Measurements from ENCODE around the gene PPIP5K2. TPM values are rescaled to one million over a fixed set of nuclear protein-coding genes. Genes with fewer than 3 reads are reported as not detected.
A peak's percentile ranks its signal among the peaks of the same experiment; 100 is the strongest.
"Not testable (repeated sequence)": the region's sequence is repeated elsewhere in the genome, so short reads cannot be mapped to it uniquely, and the experiment has no call there.

The PPIP5K2 gene
- total RNA-seq, 1 experiment from 2014 or later: 75.6 TPM

GRCh38 chr5:103135461-103135860 is 15.4 kb downstream of the PPIP5K2 start:
- no TSS peak for BruUV-seq (replicated peaks)
- ChIA-PET POLR2A (ENCODE audit: low non-redundant PET) (no interaction called here), CTCF (no interaction called here)

GRCh38 chr5:103138202-103138690 is 18.1 kb downstream of the PPIP5K2 start:
- POLR2A ChIA-PET (ENCODE audit: low non-redundant PET): no interaction called here
- no peaks in the 10 kb centered on the region for H3K4me1 ChIP-seq (ENCODE audit: insufficient read depth, low read length, poor library complexity, severe bottlenecking)
- no peak for TF ChIP-seq EZH2 (IDR thresholded peaks at IDR 0.05; ENCODE audit: borderline replicate concordance, low read depth, low read length, poor library complexity, severe bottlenecking)
- no peak for TF ChIP-seq CTCF (conservative IDR thresholded peaks at IDR 0.05; ENCODE audit: low read depth, low read length)
- CTCF ChIA-PET: interaction anchor here (0.7 to 1.4 kb wide), 2 partner anchors 272 to 457 kb away, joined by 3 to 4 read pairs; no protein-coding TSS in a partner anchor
- H3K36me3 ChIP-seq (ENCODE audit: insufficient read depth, low read length, poor library complexity, severe bottlenecking): peaks cover 8% of the 10 kb centered on the region
- no peaks in the 10 kb centered on the region for H3K9me3 ChIP-seq (ENCODE audit: low read depth, low read length, poor library complexity, severe bottlenecking)
- BruUV-seq (replicated peaks): no TSS peak
- no peaks in the 10 kb centered on the region for H3K27me3 ChIP-seq (replicated peaks; ENCODE audit: insufficient read depth, low read depth, low read length, poor library complexity)
- H3K4me3 ChIP-seq (ENCODE audit: low read depth, low read length, poor library complexity, severe bottlenecking): no peak overlapping the region
- intact Hi-C loops (cut with micrococcal nuclease; ENCODE audit: unreplicated experiment): loop anchor here (2.0 to 10.0 kb wide), 4 partner anchors 96 to 601 kb away; no protein-coding TSS in a partner anchor
- no peak for DNase-seq (ENCODE audit: low spot score)
- no peak overlapping the region for H3K27ac ChIP-seq (ENCODE audit: low read depth, low read length, poor library complexity, severe bottlenecking)

More at GRCh38 chr5:103135461-103135860, 15.4 kb downstream of the PPIP5K2 start:
- intact Hi-C loops (cut with micrococcal nuclease; ENCODE audit: unreplicated experiment): loop anchor here (5.0 to 10.0 kb wide), 3 partner anchors 93 to 351 kb away; no protein-coding TSS in a partner anchor
- H3K9me3 ChIP-seq (ENCODE audit: low read depth, low read length, poor library complexity, severe bottlenecking): no peaks in the 10 kb centered on the region
- no peak for DNase-seq (ENCODE audit: low spot score)
- no peak overlapping the region for H3K27ac ChIP-seq (ENCODE audit: low read depth, low read length, poor library complexity, severe bottlenecking)
- peaks cover 8% of the 10 kb centered on the region for H3K36me3 ChIP-seq (ENCODE audit: insufficient read depth, low read length, poor library complexity, severe bottlenecking)
- no peaks in the 10 kb centered on the region for H3K4me1 ChIP-seq (ENCODE audit: insufficient read depth, low read length, poor library complexity, severe bottlenecking)
- no peaks in the 10 kb centered on the region for H3K27me3 ChIP-seq (replicated peaks; ENCODE audit: insufficient read depth, low read depth, low read length, poor library complexity)
- no peak overlapping the region for H3K4me3 ChIP-seq (ENCODE audit: low read depth, low read length, poor library complexity, severe bottlenecking)
- no peak for TF ChIP-seq EZH2 (IDR thresholded peaks at IDR 0.05; ENCODE audit: borderline replicate concordance, low read depth, low read length, poor library complexity, severe bottlenecking)
- no peak for TF ChIP-seq CTCF (conservative IDR thresholded peaks at IDR 0.05; ENCODE audit: low read depth, low read length)

GRCh38 chr5:103139264-103139865 is 19.3 kb downstream of the PPIP5K2 start:
- TF ChIP-seq EZH2 (IDR thresholded peaks at IDR 0.05; ENCODE audit: borderline replicate concordance, low read depth, low read length, poor library complexity, severe bottlenecking) (no peak), CTCF (conservative IDR thresholded peaks at IDR 0.05; ENCODE audit: low read depth, low read length) (peak; percentile 96)
- peaks cover 8% of the 10 kb centered on the region for H3K36me3 ChIP-seq (ENCODE audit: insufficient read depth, low read length, poor library complexity, severe bottlenecking)
- H3K4me3 ChIP-seq (ENCODE audit: low read depth, low read length, poor library complexity, severe bottlenecking): no peak overlapping the region
- H3K4me1 ChIP-seq (ENCODE audit: insufficient read depth, low read length, poor library complexity, severe bottlenecking): no peaks in the 10 kb centered on the region
- intact Hi-C loops (cut with micrococcal nuclease; ENCODE audit: unreplicated experiment): loop anchor here (1.0 to 10.0 kb wide), 5 partner anchors 97 to 603 kb away; no protein-coding TSS in a partner anchor
- H3K27ac ChIP-seq (ENCODE audit: low read depth, low read length, poor library complexity, severe bottlenecking): no peak overlapping the region
- DNase-seq (ENCODE audit: low spot score): peak; percentile 82
- no peaks in the 10 kb centered on the region for H3K27me3 ChIP-seq (replicated peaks; ENCODE audit: insufficient read depth, low read depth, low read length, poor library complexity)
- ChIA-PET POLR2A (ENCODE audit: low non-redundant PET) (no interaction called here), CTCF (interaction anchor here (0.5 to 1.4 kb wide), 3 partner anchors 273 to 458 kb away, joined by 3 to 4 read pairs (median 3); no protein-coding TSS in a partner anchor)
- no TSS peak for BruUV-seq (replicated peaks)
- no peaks in the 10 kb centered on the region for H3K9me3 ChIP-seq (ENCODE audit: low read depth, low read length, poor library complexity, severe bottlenecking)

- CTCF ChIA-PET; H3K4me1 ChIP-seq (ENCODE audit: insufficient read depth, low read length, poor library complexity, severe bottlenecking); POLR2A ChIA-PET (ENCODE audit: low non-redundant PET); H3K27me3 ChIP-seq (replicated peaks; ENCODE audit: insufficient read depth, low read depth, low read length, poor library complexity); H3K4me3 ChIP-seq (ENCODE audit: low read depth, low read length, poor library complexity, severe bottlenecking); H3K9me3 ChIP-seq (ENCODE audit: low read depth, low read length, poor library complexity, severe bottlenecking); intact Hi-C loops (cut with micrococcal nuclease; ENCODE audit: unreplicated experiment); DNase-seq (ENCODE audit: low spot score); BruUV-seq (replicated peaks); H3K27ac ChIP-seq (ENCODE audit: low read depth, low read length, poor library complexity, severe bottlenecking); H3K36me3 ChIP-seq (ENCODE audit: insufficient read depth, low read length, poor library complexity, severe bottlenecking): not testable (repeated sequence)
These were observed 22.0 kb downstream of the PPIP5K2 start for GRCh38 chr5:103142132-103142531.

Measured in A673 (cell line).